Panc1 (cell line): ENCODE data around the gene CHSY3. TPM values are rescaled to one million over a fixed set of nuclear protein-coding genes. Genes with fewer than 3 reads are reported as not detected.

ENCODE experiments used
- ATAC-seq: fragments of 200-7000 bp; cut with Tn5 transposase; 2 replicates; pipeline ENCODE4 v1.9.1; 2020; ENCODE audit warnings: mild to moderate bottlenecking, moderate library complexity
- BruUV-seq: library from RNA; stranded (reverse); fragments of 400-500 nt; replicated peaks from 2 replicates; lab custom pipeline; 2021; lab: Mats Ljungman, UMichigan
- CTCF ChIA-PET: fragments of 300-600 bp; sonication (Branson Sonifier 250); formaldehyde crosslinking; loops from one replicate; lab custom pipeline; 2022; ENCODE audit warnings: antibody characterized with exemption; lab: Charles Lee
- POLR2A ChIA-PET: fragments of 300-600 bp; sonication (Branson Sonifier 250); formaldehyde crosslinking; loops from one replicate; lab custom pipeline; 2022; ENCODE audit warnings: antibody characterized with exemption; lab: Charles Lee
- DNase-seq: peaks from one replicate; pipeline ENCODE4 v3.0.0-alpha.2; 2010; ENCODE audit warnings: low read depth, low spot score
- H3K27ac ChIP-seq: 2 replicates; pipeline ENCODE4 v1.5.1; 2011; ENCODE audit warnings: mild to moderate bottlenecking, low read length, inconsistent platforms
- H3K27me3 ChIP-seq: fragments of 200-500 bp; sonication (Bioruptor generic); 2 replicates; pipeline ENCODE4 v1.6.0; 2014; ENCODE audit warnings: low read length, inconsistent platforms; ENCODE audit not compliant: control insufficient read depth, insufficient read depth
- H3K36me3 ChIP-seq: fragments of 200-500 bp; sonication (Bioruptor generic); 2 replicates; pipeline ENCODE4 v1.5.1; 2014; ENCODE audit warnings: inconsistent platforms, mild to moderate bottlenecking, low read length, moderate library complexity; ENCODE audit not compliant: control insufficient read depth, insufficient read depth
- H3K4me1 ChIP-seq: 2 replicates; pipeline ENCODE4 v1.5.1; 2011; ENCODE audit warnings: inconsistent platforms, mild to moderate bottlenecking, low read length, moderate library complexity; ENCODE audit not compliant: control insufficient read depth, insufficient read depth
- H3K4me3 ChIP-seq, 2 experiments: 2 replicates each; pipeline ENCODE4 v1.5.1; 2011 to 2012; ENCODE audit warnings: low read depth in 2 of 2, low read length in 2 of 2, mild to moderate bottlenecking in 2 of 2, inconsistent platforms in 1 of 2, moderate library complexity in 1 of 2
- H3K9me3 ChIP-seq: fragments of 200-500 bp; sonication (Bioruptor generic); 2 replicates; pipeline ENCODE4 v1.5.1; 2014; ENCODE audit warnings: low read depth, mild to moderate bottlenecking, inconsistent platforms, low read length, moderate library complexity; ENCODE audit not compliant: control insufficient read depth, insufficient read depth
- POLR2AphosphoS5 ChIP-seq: IDR thresholded peaks from 2 replicates; pipeline ENCODE4 v1.6.1; 2012; ENCODE audit warnings: mild to moderate bottlenecking, low read depth, low read length, moderate library complexity
- SIN3A ChIP-seq: IDR thresholded peaks from 2 replicates; pipeline ENCODE4 v1.6.1; 2012; ENCODE audit warnings: low read depth, mild to moderate bottlenecking, low read length, moderate library complexity, borderline replicate concordance; ENCODE audit not compliant: insufficient read depth
- TCF7L2 ChIP-seq: IDR thresholded peaks from 2 replicates; pipeline ENCODE4 v1.6.1; 2011; ENCODE audit warnings: mild to moderate bottlenecking, low read depth, low read length, inconsistent platforms
- in situ Hi-C: cut with HindIII; loops from 2 replicates; pipeline ENCODE4 v1.10.0; 2016; ENCODE audit warnings: low sequenced_read_pairs, low pct_unique_long_range_greater_than_20kb
- intact Hi-C: fragments of 100-400 bp; cut with micrococcal nuclease; formaldehyde crosslinking; loops from one replicate; pipeline ENCODE4 v1.10.0; 2022; ENCODE audit not compliant: unreplicated experiment
- total RNA-seq: library from RNA; stranded (reverse); gene quantifications from one replicate; pipeline ENCODE4 v1.2.1, GENCODE V29; 2021; ENCODE audit not compliant: unreplicated experiment
- TF ChIP-seq, protein P1 (sequence below): fragments of 450-650 bp; IDR thresholded peaks from 2 replicates; pipeline ENCODE4 v1.5.1; 2017; ENCODE audit warnings: mild to moderate bottlenecking
- TF ChIP-seq, protein P2 (sequence below), 2 experiments: IDR thresholded peaks; 2 replicates each; pipeline ENCODE4 v1.6.1; 2011 to 2012; ENCODE audit warnings: low read depth in 2 of 2, control low read depth in 1 of 2, low read length in 1 of 2, mild to moderate bottlenecking in 1 of 2, moderate library complexity in 1 of 2; ENCODE audit not compliant: insufficient read depth in 1 of 2

The CHSY3 gene
- total RNA-seq, 1 experiment from 2014 or later, result not detected

DNA sequence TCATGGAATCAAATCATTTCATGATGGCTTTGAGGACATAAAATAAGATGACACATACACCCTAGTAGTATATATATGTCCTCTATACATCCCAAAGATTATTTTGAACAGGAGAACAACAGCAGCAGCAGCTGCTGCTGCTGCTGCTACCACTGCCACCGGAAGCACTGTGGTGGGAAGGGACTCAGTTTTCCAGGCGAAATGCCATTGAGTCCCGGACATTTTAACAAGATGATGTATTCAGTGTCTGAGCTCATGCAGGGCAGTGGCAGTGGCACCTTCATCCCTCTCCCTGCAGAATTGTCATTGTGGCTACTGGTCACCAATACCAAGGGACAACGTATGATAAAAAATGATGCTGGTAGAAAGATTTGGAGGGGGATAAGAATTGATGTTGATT lies 151.3 kb downstream of the CHSY3 start:
- no peak overlapping the region for H3K27ac ChIP-seq
- POLR2A ChIA-PET, result no interaction called here
- intact Hi-C loops (no loop called here), in situ Hi-C loops (no loop called here)
- no TSS peak for BruUV-seq
- ATAC-seq (no peak), DNase-seq (no peak)
- H3K9me3 ChIP-seq, result no peaks in the 10 kb centered on the region
- TF ChIP-seq, protein P1, sequence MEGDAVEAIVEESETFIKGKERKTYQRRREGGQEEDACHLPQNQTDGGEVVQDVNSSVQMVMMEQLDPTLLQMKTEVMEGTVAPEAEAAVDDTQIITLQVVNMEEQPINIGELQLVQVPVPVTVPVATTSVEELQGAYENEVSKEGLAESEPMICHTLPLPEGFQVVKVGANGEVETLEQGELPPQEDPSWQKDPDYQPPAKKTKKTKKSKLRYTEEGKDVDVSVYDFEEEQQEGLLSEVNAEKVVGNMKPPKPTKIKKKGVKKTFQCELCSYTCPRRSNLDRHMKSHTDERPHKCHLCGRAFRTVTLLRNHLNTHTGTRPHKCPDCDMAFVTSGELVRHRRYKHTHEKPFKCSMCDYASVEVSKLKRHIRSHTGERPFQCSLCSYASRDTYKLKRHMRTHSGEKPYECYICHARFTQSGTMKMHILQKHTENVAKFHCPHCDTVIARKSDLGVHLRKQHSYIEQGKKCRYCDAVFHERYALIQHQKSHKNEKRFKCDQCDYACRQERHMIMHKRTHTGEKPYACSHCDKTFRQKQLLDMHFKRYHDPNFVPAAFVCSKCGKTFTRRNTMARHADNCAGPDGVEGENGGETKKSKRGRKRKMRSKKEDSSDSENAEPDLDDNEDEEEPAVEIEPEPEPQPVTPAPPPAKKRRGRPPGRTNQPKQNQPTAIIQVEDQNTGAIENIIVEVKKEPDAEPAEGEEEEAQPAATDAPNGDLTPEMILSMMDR, result no peak
- TF ChIP-seq, protein P2, sequence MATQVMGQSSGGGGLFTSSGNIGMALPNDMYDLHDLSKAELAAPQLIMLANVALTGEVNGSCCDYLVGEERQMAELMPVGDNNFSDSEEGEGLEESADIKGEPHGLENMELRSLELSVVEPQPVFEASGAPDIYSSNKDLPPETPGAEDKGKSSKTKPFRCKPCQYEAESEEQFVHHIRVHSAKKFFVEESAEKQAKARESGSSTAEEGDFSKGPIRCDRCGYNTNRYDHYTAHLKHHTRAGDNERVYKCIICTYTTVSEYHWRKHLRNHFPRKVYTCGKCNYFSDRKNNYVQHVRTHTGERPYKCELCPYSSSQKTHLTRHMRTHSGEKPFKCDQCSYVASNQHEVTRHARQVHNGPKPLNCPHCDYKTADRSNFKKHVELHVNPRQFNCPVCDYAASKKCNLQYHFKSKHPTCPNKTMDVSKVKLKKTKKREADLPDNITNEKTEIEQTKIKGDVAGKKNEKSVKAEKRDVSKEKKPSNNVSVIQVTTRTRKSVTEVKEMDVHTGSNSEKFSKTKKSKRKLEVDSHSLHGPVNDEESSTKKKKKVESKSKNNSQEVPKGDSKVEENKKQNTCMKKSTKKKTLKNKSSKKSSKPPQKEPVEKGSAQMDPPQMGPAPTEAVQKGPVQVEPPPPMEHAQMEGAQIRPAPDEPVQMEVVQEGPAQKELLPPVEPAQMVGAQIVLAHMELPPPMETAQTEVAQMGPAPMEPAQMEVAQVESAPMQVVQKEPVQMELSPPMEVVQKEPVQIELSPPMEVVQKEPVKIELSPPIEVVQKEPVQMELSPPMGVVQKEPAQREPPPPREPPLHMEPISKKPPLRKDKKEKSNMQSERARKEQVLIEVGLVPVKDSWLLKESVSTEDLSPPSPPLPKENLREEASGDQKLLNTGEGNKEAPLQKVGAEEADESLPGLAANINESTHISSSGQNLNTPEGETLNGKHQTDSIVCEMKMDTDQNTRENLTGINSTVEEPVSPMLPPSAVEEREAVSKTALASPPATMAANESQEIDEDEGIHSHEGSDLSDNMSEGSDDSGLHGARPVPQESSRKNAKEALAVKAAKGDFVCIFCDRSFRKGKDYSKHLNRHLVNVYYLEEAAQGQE (IDR thresholded peaks at IDR 0.05; ENCODE audit: insufficient read depth in 1 of 2, low read depth in 2 of 2, low read length in 1 of 2), result no peak
- TF ChIP-seq SIN3A, result no peak
- TF ChIP-seq POLR2AphosphoS5, result no peak
- no peak for TF ChIP-seq TCF7L2
- H3K4me1 ChIP-seq, result no peaks in the 10 kb centered on the region
- CTCF ChIA-PET, result interaction anchor here (0.6 kb wide), 1 partner anchor 712 kb away, joined by 3 read pairs; no protein-coding TSS in a partner anchor
- H3K4me3 ChIP-seq, result no peak overlapping the region
- no peaks in the 10 kb centered on the region for H3K27me3 ChIP-seq
- no peaks in the 10 kb centered on the region for H3K36me3 ChIP-seq

DNA sequence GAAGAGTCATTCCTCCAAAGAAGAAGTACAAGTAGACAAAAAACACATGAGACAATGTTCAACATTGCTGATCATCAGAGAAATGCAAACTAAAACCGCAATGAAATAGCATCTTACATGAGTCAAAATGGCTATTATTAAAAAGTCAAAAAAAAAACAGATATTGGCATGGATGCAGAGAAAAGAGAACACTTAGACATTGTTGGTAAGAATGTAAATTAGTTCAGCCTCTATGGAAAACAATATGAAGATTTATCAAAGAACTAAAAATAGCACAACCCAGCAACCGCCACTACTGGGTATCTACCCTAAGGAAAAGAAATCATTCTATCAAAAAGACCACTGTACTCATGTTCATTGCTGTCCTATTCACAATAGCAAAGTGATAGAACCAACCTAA lies 157.5 kb downstream of the CHSY3 start:
- intact Hi-C loops, result no loop called here
- no peak for TF ChIP-seq SIN3A
- TF ChIP-seq, protein P2 (IDR thresholded peaks at IDR 0.05; ENCODE audit: insufficient read depth in 1 of 2, low read depth in 2 of 2, low read length in 1 of 2), result no peak
- TF ChIP-seq TCF7L2, result no peak
- TF ChIP-seq, protein P1, result no peak
- TF ChIP-seq POLR2AphosphoS5, result no peak
- ATAC-seq (no peak), DNase-seq (no peak)
- H3K36me3 ChIP-seq, result no peaks in the 10 kb centered on the region
- CTCF ChIA-PET, result no interaction called here
- no peaks in the 10 kb centered on the region for H3K9me3 ChIP-seq
- H3K4me1 ChIP-seq, result no peaks in the 10 kb centered on the region
- no TSS peak for BruUV-seq
- POLR2A ChIA-PET, result no interaction called here
- no peak overlapping the region for H3K27ac ChIP-seq
- no peak overlapping the region for H3K4me3 ChIP-seq
- in situ Hi-C loops, result no loop called here
- no peaks in the 10 kb centered on the region for H3K27me3 ChIP-seq
